Fibroblast of the aortic adventitia (primary cell): ENCODE measurements around the gene PCYOX1L. TPM values are rescaled to one million over a fixed set of nuclear protein-coding genes. Genes with fewer than 3 reads are reported as not detected.
A peak's percentile ranks its signal among the peaks of the same experiment; 100 is the strongest.

ENCODE experiments used
- DNase-seq: peaks from one replicate; pipeline ENCODE4 v3.0.0-alpha.2; 2010; ENCODE audit warnings: low read depth
- H3K4me3 ChIP-seq: 2 replicates; pipeline ENCODE4 v1.5.1; 2011; ENCODE audit warnings: low read depth, mild to moderate bottlenecking, control low read depth, low read length, moderate library complexity
- total RNA-seq: library from RNA; depleted of rRNA; stranded (reverse); fragments of >200 nt; gene quantifications from 2 replicates; pipeline ENCODE4 v1.2.3, GENCODE V29; 2012; ENCODE audit warnings: low replicate concordance
- TF ChIP-seq, protein P1 (sequence below): IDR thresholded peaks from 2 replicates; pipeline ENCODE4 v1.5.1; 2011; ENCODE audit warnings: mild to moderate bottlenecking, low read length, control low read depth, inconsistent platforms; ENCODE audit not compliant: insufficient read depth

PCYOX1L gene
- total RNA-seq, 1 donor: 6.4 TPM

DNA sequence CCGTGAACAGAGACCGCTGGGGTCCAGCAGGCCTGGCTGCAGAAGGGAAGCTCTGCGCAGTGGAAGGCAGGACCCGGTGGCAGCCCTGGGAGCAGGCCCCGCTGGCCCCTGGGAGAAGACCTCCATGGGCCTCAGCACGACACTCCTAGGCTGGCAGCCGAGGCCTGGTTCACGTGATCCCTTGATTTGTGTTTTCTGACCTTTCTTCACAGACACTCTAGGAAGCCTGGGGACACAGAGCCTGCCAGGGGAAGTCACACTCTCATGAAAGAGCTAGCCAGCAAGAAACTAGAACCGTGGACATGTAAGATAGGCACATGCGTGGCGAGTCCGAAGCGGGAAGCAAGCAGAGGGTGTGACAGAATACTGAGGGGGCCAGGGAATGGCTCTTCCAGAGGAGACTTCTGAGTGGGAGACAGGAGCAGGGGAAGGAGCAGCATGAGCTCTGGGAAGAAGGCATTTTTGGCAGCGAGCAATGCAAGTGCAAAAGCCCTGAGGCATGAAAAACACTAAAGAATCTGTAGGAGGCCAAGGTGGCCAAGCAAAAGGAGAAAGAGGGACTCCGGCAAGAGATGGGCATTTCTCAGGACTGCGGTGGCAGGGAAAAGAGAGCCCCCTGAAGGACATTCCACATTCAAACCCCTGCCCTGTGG lies 47.8 kb downstream of the PCYOX1L start:
- TF ChIP-seq, protein P1, sequence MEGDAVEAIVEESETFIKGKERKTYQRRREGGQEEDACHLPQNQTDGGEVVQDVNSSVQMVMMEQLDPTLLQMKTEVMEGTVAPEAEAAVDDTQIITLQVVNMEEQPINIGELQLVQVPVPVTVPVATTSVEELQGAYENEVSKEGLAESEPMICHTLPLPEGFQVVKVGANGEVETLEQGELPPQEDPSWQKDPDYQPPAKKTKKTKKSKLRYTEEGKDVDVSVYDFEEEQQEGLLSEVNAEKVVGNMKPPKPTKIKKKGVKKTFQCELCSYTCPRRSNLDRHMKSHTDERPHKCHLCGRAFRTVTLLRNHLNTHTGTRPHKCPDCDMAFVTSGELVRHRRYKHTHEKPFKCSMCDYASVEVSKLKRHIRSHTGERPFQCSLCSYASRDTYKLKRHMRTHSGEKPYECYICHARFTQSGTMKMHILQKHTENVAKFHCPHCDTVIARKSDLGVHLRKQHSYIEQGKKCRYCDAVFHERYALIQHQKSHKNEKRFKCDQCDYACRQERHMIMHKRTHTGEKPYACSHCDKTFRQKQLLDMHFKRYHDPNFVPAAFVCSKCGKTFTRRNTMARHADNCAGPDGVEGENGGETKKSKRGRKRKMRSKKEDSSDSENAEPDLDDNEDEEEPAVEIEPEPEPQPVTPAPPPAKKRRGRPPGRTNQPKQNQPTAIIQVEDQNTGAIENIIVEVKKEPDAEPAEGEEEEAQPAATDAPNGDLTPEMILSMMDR: no peak
- H3K4me3 ChIP-seq: no peak overlapping the region
- no peak for DNase-seq

DNA sequence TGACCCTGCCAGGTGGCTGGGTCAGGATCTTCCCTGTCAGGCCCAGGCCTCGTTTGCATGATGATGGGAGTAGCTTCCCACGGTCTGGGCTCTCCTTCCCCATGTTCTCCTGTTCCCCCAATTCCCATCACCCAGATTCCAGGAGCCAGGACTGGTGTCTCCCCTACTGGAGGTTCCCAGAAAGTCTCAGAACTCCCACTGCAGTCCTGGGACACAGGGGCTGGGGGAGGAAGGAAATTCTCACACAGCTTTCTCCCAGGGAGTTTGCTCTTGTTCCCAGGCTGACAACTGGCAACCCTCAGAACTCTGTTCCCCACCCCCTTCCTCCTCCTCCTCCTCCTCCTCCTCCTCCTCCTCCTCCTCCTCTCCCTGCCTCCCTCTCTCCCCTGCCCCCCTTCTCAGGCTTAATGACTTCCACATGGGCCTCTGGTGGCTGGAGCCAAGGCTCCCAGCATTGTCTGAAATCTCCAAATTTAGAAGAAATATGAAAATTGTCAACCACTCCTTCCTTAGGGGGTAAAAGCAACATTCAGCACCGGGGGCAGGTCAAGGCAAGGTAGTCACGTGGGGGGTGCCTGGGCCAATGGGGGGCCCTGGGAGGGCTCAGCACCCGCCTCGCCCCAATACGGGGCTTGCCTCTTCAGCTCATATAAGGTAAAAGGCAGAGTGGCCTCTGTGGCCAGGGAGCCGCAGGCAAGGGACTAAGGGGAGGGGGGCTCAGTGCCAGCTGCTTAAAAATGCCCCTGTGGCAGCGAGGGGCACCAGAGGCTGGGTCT lies 48.5 kb downstream of the PCYOX1L start:
- TF ChIP-seq, protein P1: peak; percentile 42
- peak; percentile 97 for DNase-seq
- H3K4me3 ChIP-seq: peak overlapping the region; percentile 84

DNA sequence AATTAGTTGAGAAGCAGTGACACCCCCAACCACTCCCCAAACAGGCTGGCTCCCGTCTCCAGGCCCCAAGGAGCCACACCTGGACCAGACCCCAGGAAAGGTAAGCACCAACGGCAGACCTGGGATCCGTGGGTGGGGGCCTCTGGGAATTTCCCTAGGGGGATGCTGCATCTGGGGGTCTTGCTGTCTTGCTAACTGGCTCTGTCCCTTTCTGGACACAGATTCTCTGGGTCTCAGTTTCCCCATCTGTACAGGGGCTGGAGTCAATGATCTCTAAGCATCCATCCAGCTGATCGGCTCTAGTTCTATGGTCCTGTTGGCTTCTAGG lies 49.1 kb downstream of the PCYOX1L start:
- no peak for DNase-seq
- TF ChIP-seq, protein P1: no peak
- H3K4me3 ChIP-seq: peak overlapping the region; percentile 84

DNA sequence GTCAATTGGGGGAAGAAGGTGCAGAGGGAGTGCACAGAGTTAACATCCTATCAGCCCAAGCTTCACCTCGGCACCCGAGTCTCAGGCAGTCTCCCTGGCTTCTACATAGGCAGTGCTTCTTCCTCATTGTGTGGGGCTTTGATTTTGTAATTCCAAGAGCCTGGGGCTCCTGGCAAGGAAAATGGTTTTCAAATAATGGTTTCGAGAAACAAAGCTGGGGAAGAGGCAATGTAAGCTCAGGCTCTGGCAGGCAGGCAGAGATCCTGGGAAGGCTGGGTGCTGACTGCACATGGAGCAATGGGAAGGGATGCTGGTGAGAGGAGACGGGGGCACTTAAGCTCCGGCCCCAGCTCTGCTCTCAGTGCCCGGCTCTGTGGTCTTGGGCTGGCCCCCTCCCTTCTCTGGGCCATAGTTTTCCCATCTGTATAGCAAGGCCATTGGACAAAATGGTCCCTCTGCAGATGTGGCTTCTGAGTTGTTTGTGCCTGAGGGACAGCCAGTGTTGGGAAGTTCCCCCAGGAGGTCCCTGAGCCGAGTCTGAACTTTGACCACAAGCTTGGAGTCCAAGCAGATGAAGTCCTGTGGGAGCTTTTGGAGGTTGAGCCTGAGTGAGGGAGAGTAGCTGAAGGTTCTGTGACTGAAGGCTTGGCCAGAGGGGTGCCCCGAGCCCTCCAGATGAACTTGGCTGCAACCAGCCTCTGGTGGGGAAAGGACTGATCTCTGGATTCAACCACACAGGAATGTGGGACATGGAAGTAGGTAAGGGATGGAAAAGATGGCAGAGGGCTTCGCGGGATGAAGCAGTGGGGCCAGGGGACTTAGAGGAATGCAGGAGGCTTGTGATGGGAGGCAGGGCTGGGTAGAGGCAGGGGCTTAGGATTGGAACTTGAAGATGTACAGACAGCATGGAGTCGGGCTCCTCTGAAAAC lies 49.7 kb downstream of the PCYOX1L start:
- H3K4me3 ChIP-seq: peak overlapping the region; percentile 84
- peak; percentile 67 for DNase-seq

DNA sequence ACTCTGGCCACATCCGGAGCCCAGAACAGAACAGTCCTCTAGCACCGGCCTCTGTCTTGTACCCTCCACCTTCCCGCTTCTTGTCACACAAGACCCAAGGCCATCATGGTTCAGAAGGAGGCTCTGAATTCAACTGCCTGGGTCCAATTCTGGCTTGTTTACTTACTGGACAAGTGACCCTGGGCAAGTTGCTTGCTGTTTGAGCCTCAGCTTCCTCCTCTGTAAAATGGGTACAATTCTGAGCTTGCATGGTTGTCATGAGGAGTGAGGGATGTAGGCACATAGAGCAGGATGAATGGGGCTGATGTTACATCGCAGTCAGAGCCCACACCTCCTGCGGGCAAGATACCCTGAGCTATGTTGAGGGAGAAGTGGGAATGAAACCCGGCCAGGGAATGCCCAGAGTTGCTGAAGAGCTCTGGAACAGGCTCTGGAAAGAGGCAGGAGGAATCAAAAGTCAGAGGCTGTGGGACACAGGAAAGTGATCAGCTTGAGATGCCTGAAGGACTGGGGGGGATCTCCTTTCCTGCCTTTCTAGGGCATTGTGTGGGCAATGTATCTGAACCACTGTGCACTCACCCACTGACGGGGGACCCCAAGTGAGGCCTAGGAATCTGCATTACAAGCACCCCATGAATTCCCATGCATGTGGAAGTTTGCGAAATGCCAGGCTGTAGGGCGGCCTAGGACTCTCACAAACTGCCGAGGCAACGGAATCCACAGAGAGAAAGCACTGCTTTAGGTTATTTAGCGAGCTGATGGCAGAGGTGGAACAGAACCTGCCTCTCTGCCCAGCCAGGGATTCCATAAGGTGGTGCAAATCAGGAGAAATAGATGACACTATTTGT lies 50.6 kb downstream of the PCYOX1L start:
- TF ChIP-seq, protein P1: no peak
- no peak for DNase-seq
- H3K4me3 ChIP-seq: peak overlapping the region; percentile 84

More for the DNA sequence above, 49.7 kb downstream of the PCYOX1L start:
- TF ChIP-seq, protein P1: no peak
